Measurements from ENCODE around the gene APOA4.

DNA sequence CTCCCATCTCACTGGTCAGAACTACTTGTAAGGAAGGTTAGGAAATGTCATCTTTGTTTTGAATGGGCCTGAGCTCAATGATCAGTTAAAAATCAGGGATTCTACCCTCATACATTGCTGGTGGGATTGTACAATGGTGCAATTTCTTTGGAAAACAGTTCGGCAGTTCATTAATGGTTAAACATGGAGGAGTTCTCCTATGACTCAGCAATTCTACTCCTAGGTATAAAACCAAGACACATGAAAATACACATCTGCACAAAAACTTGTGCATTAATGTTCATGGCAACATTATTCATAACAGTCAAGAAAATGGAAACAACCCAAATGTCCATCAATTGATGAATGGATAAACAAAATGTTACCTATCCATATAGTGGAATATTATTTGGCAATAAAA is 26.6 kb downstream of the APOA4 start:
- TF ChIP-seq CTCF (IDR thresholded peaks at IDR 0.05 in 2 of 3, conservative IDR thresholded peaks at IDR 0.05 in 1 of 3; ENCODE audit: borderline replicate concordance in 1 of 3, insufficient read depth in 1 of 3, low read depth in 2 of 3, low read length in 2 of 3) (no peak), JUND (IDR thresholded peaks at IDR 0.05) (no peak), ZNF274 (IDR thresholded peaks at IDR 0.05; ENCODE audit: low read depth, low read length) (no peak), POLR2A (IDR thresholded peaks at IDR 0.05; ENCODE audit: borderline replicate concordance, extremely low read depth, insufficient read depth, insufficient read length) (no peak), SIN3A (IDR thresholded peaks at IDR 0.05; ENCODE audit: low read depth) (no peak), SP1 (IDR thresholded peaks at IDR 0.05; ENCODE audit: low read depth) (no peak)
- TF ChIP-seq, protein P1, sequence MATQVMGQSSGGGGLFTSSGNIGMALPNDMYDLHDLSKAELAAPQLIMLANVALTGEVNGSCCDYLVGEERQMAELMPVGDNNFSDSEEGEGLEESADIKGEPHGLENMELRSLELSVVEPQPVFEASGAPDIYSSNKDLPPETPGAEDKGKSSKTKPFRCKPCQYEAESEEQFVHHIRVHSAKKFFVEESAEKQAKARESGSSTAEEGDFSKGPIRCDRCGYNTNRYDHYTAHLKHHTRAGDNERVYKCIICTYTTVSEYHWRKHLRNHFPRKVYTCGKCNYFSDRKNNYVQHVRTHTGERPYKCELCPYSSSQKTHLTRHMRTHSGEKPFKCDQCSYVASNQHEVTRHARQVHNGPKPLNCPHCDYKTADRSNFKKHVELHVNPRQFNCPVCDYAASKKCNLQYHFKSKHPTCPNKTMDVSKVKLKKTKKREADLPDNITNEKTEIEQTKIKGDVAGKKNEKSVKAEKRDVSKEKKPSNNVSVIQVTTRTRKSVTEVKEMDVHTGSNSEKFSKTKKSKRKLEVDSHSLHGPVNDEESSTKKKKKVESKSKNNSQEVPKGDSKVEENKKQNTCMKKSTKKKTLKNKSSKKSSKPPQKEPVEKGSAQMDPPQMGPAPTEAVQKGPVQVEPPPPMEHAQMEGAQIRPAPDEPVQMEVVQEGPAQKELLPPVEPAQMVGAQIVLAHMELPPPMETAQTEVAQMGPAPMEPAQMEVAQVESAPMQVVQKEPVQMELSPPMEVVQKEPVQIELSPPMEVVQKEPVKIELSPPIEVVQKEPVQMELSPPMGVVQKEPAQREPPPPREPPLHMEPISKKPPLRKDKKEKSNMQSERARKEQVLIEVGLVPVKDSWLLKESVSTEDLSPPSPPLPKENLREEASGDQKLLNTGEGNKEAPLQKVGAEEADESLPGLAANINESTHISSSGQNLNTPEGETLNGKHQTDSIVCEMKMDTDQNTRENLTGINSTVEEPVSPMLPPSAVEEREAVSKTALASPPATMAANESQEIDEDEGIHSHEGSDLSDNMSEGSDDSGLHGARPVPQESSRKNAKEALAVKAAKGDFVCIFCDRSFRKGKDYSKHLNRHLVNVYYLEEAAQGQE (IDR thresholded peaks at IDR 0.05; ENCODE audit: low read depth): no peak
